Neural progenitor cell (in vitro differentiated cells): ENCODE measurements around the gene LIMK2. TPM values are rescaled to one million over a fixed set of nuclear protein-coding genes. Genes with fewer than 3 reads are reported as not detected.
A peak's percentile ranks its signal among the peaks of the same experiment; 100 is the strongest.

Experiments used
- DNase-seq: peaks from one replicate; pipeline ENCODE4 v3.0.0-alpha.2; 2016; ENCODE audit warnings: low spot score
- H2AFZ ChIP-seq: fragments of 200-600 bp; sonication (generic); replicated peaks from 2 replicates; pipeline ENCODE4 v1.6.1; 2016; ENCODE audit warnings: antibody characterized with exemption
- H3F3A ChIP-seq: fragments of 200-600 bp; sonication (generic); 2 replicates; pipeline ENCODE4 v1.6.1; 2016; ENCODE audit warnings: antibody characterized with exemption, low read depth
- H3K27ac ChIP-seq: fragments of 200-600 bp; sonication (generic); 2 replicates; pipeline ENCODE4 v1.5.1; 2016; ENCODE audit warnings: mild to moderate bottlenecking
- H3K27me3 ChIP-seq: fragments of 200-600 bp; sonication (generic); 2 replicates; pipeline ENCODE4 v1.6.1; 2016; ENCODE audit warnings: mild to moderate bottlenecking, moderate library complexity
- H3K36me3 ChIP-seq: fragments of 200-600 bp; sonication (generic); 2 replicates; pipeline ENCODE4 v1.5.1; 2016
- H3K4me1 ChIP-seq: fragments of 200-600 bp; sonication (generic); 2 replicates; pipeline ENCODE4 v1.6.1; 2016; ENCODE audit warnings: mixed run types
- H3K4me2 ChIP-seq: fragments of 200-600 bp; sonication (generic); 2 replicates; pipeline ENCODE4 v1.6.1; 2016
- H3K4me3 ChIP-seq: fragments of 200-600 bp; sonication (generic); 2 replicates; pipeline ENCODE4 v1.5.1; 2016
- H3K79me2 ChIP-seq: fragments of 200-600 bp; sonication (generic); 2 replicates; pipeline ENCODE4 v1.6.1; 2016; ENCODE audit warnings: low read depth
- H3K9ac ChIP-seq: fragments of 200-600 bp; sonication (generic); 2 replicates; pipeline ENCODE4 v1.6.1; 2016
- H3K9me3 ChIP-seq: fragments of 200-600 bp; sonication (generic); 2 replicates; pipeline ENCODE4 v1.5.1; 2016; ENCODE audit warnings: low read depth
- H4K20me1 ChIP-seq: fragments of 200-600 bp; sonication (generic); 2 replicates; pipeline ENCODE4 v1.6.1; 2016; ENCODE audit warnings: low read depth
- H3K27ac Mint-ChIP-seq: 3 replicates; pipeline ENCODE4 v1.8.0; 2021; ENCODE audit warnings: mixed read lengths
- H3K27me3 Mint-ChIP-seq: 2 replicates; pipeline ENCODE4 v1.8.0; 2022; ENCODE audit warnings: low read depth, mild to moderate bottlenecking, inconsistent platforms, moderate library complexity, mixed read lengths; ENCODE audit not compliant: insufficient read depth
- H3K36me3 Mint-ChIP-seq: 3 replicates; pipeline ENCODE4 v1.8.0; 2021; ENCODE audit warnings: mixed read lengths
- H3K4me1 Mint-ChIP-seq: 3 replicates; pipeline ENCODE4 v1.8.0; 2021; ENCODE audit warnings: mixed read lengths
- H3K4me3 Mint-ChIP-seq: 3 replicates; pipeline ENCODE4 v1.8.0; 2021; ENCODE audit warnings: mild to moderate bottlenecking, moderate library complexity, mixed read lengths
- H3K9me3 Mint-ChIP-seq: 3 replicates; pipeline ENCODE4 v1.8.0; 2020; ENCODE audit warnings: mixed read lengths
- EZH2 ChIP-seq: fragments of 200-600 bp; sonication (generic); IDR thresholded peaks from 2 replicates; pipeline ENCODE4 v1.6.1; 2017; ENCODE audit warnings: antibody characterized with exemption, mild to moderate bottlenecking, moderate library complexity
- EZH2phosphoT487 ChIP-seq: fragments of 200-600 bp; sonication (generic); IDR thresholded peaks from 2 replicates; pipeline ENCODE4 v1.6.1; 2017; ENCODE audit warnings: antibody characterized with exemption
- total RNA-seq: library from RNA; depleted of rRNA; stranded (reverse); fragments of >200 nt; gene quantifications from 2 replicates; pipeline ENCODE4 v1.2.3, GENCODE V29; 2015; ENCODE audit warnings: low replicate concordance
- TF ChIP-seq, protein P1 (sequence below): fragments of 200-600 bp; sonication (generic); IDR thresholded peaks from 2 replicates; pipeline ENCODE4 v1.5.1; 2017; ENCODE audit warnings: antibody characterized with exemption, mild to moderate bottlenecking

LIMK2 gene
- total RNA-seq, 1 donor from 2014 or later, result 28.1 TPM

DNA sequence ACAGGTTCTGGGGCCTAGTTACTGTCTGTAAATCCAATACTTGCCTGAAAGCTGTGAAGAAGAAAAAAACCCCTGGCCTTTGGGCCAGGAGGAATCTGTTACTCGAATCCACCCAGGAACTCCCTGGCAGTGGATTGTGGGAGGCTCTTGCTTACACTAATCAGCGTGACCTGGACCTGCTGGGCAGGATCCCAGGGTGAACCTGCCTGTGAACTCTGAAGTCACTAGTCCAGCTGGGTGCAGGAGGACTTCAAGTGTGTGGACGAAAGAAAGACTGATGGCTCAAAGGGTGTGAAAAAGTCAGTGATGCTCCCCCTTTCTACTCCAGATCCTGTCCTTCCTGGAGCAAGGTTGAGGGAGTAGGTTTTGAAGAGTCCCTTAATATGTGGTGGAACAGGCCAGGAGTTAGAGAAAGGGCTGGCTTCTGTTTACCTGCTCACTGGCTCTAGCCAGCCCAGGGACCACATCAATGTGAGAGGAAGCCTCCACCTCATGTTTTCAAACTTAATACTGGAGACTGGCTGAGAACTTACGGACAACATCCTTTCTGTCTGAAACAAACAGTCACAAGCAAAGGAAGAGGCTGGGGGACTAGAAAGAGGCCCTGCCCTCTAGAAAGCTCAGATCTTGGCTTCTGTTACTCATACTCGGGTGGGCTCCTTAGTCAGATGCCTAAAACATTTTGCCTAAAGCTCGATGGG, 66.7 kb downstream of the LIMK2 start:
- Mint-ChIP-seq H3K4me3 (peak overlapping the region; percentile 24), H3K27ac (no peak overlapping the region), H3K27me3 (peaks cover 5% of the 10 kb centered on the region), H3K36me3 (peaks cover 5% of the 10 kb centered on the region), H3K9me3 (no peaks in the 10 kb centered on the region), H3K4me1 (peaks cover 4% of the 10 kb centered on the region)
- Histone ChIP-seq H3K4me3 (no peak overlapping the region), H3F3A (no peaks in the 10 kb centered on the region), H3K4me2 (no peak overlapping the region), H3K27me3 (no peaks in the 10 kb centered on the region), H2AFZ (no peak overlapping the region), H3K4me1 (no peaks in the 10 kb centered on the region), H3K79me2 (no peaks in the 10 kb centered on the region), H3K9ac (no peak overlapping the region), H3K27ac (no peak overlapping the region), H4K20me1 (no peaks in the 10 kb centered on the region), H3K36me3 (no peaks in the 10 kb centered on the region), H3K9me3 (no peaks in the 10 kb centered on the region)
- TF ChIP-seq, protein P1, sequence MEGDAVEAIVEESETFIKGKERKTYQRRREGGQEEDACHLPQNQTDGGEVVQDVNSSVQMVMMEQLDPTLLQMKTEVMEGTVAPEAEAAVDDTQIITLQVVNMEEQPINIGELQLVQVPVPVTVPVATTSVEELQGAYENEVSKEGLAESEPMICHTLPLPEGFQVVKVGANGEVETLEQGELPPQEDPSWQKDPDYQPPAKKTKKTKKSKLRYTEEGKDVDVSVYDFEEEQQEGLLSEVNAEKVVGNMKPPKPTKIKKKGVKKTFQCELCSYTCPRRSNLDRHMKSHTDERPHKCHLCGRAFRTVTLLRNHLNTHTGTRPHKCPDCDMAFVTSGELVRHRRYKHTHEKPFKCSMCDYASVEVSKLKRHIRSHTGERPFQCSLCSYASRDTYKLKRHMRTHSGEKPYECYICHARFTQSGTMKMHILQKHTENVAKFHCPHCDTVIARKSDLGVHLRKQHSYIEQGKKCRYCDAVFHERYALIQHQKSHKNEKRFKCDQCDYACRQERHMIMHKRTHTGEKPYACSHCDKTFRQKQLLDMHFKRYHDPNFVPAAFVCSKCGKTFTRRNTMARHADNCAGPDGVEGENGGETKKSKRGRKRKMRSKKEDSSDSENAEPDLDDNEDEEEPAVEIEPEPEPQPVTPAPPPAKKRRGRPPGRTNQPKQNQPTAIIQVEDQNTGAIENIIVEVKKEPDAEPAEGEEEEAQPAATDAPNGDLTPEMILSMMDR, result no peak
- TF ChIP-seq EZH2phosphoT487 (no peak), EZH2 (no peak)
- DNase-seq, result no peak

DNA sequence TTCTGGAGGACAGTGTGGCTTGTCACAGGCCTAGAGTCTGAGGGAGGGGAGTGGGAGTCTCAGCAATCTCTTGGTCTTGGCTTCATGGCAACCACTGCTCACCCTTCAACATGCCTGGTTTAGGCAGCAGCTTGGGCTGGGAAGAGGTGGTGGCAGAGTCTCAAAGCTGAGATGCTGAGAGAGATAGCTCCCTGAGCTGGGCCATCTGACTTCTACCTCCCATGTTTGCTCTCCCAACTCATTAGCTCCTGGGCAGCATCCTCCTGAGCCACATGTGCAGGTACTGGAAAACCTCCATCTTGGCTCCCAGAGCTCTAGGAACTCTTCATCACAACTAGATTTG, 67.2 kb downstream of the LIMK2 start:
- H3K27ac Mint-ChIP-seq, result no peak overlapping the region
- H3K27ac ChIP-seq, result no peak overlapping the region

DNA sequence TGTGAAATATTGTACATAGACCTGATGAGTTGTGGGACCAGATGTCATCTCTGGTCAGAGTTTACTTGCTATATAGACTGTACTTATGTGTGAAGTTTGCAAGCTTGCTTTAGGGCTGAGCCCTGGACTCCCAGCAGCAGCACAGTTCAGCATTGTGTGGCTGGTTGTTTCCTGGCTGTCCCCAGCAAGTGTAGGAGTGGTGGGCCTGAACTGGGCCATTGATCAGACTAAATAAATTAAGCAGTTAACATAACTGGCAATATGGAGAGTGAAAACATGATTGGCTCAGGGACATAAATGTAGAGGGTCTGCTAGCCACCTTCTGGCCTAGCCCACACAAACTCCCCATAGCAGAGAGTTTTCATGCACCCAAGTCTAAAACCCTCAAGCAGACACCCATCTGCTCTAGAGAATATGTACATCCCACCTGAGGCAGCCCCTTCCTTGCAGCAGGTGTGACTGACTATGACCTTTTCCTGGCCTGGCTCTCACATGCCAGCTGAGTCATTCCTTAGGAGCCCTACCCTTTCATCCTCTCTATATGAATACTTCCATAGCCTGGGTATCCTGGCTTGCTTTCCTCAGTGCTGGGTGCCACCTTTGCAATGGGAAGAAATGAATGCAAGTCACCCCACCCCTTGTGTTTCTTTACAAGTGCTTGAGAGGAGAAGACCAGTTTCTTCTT, 67.9 kb downstream of the LIMK2 start:
- no peak overlapping the region for H3K9ac ChIP-seq
- no peaks in the 10 kb centered on the region for H3K79me2 ChIP-seq
- H3K9me3 Mint-ChIP-seq, result no peaks in the 10 kb centered on the region
- H3K27ac Mint-ChIP-seq, result no peak overlapping the region
- H3K27me3 Mint-ChIP-seq, result peaks cover 2% of the 10 kb centered on the region
- H3K27ac ChIP-seq, result no peak overlapping the region
- H3K4me3 ChIP-seq, result no peak overlapping the region
- no peaks in the 10 kb centered on the region for H3K9me3 ChIP-seq
- TF ChIP-seq, protein P1, result no peak
- TF ChIP-seq EZH2phosphoT487 (no peak), EZH2 (no peak)
- H3K36me3 Mint-ChIP-seq, result peaks cover 2% of the 10 kb centered on the region
- no peak overlapping the region for H3K4me2 ChIP-seq
- H4K20me1 ChIP-seq, result no peaks in the 10 kb centered on the region
- H3K4me1 Mint-ChIP-seq, result peaks cover 10% of the 10 kb centered on the region
- DNase-seq, result no peak
- H3K4me3 Mint-ChIP-seq, result no peak overlapping the region
- H2AFZ ChIP-seq, result no peak overlapping the region
- H3K27me3 ChIP-seq, result no peaks in the 10 kb centered on the region
- no peaks in the 10 kb centered on the region for H3K36me3 ChIP-seq
- H3F3A ChIP-seq, result peaks cover 11% of the 10 kb centered on the region
- peaks cover 9% of the 10 kb centered on the region for H3K4me1 ChIP-seq

More for the DNA sequence above, 67.2 kb downstream of the LIMK2 start:
- Histone ChIP-seq H3K4me1 (peaks cover 3% of the 10 kb centered on the region), H2AFZ (no peak overlapping the region), H3K4me3 (no peak overlapping the region), H3F3A (peaks cover 4% of the 10 kb centered on the region), H3K27me3 (no peaks in the 10 kb centered on the region), H3K9ac (no peak overlapping the region), H3K9me3 (no peaks in the 10 kb centered on the region), H3K36me3 (no peaks in the 10 kb centered on the region), H4K20me1 (no peaks in the 10 kb centered on the region), H3K4me2 (no peak overlapping the region), H3K79me2 (no peaks in the 10 kb centered on the region)
- no peak for DNase-seq
- no peaks in the 10 kb centered on the region for H3K9me3 Mint-ChIP-seq
- no peak overlapping the region for H3K4me3 Mint-ChIP-seq
- peaks cover 7% of the 10 kb centered on the region for H3K4me1 Mint-ChIP-seq
- peaks cover 2% of the 10 kb centered on the region for H3K36me3 Mint-ChIP-seq
- TF ChIP-seq, protein P1, result no peak
- TF ChIP-seq EZH2phosphoT487, result no peak
- TF ChIP-seq EZH2, result no peak
- peaks cover 5% of the 10 kb centered on the region for H3K27me3 Mint-ChIP-seq
